ENCODE measurements around the gene PRKCSH.

DNA sequence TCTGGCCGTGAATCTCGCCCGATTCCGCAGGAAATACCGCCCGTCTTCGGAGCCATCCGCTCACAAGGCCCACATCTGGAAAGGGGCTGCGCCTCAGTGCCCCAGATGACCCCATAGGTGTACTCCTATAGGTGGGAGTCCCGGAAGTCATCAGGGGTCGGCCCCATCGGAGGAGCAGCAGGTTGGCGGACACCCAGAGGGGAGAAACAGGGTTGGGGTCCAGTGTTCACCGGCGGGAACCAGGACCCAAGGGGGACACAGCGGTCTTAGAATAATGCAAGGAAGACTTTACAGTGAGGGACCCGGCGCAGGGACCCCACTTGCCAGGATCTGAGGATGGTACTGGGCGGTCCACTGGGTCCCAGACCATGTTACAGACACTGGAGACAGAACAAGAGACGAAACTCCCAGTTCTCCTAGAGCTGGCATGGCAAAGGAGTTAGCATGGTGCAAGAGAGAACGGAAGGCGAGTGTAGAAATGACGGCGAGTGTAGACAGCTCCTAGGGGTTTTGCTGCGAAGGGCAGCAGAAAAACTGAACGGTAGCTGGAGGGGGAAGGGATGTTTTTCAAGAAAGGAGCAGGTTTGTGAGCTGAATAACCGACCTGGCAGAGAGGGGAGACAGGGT, 12.2 kb upstream of the PRKCSH start:
- no peak for TF ChIP-seq CTCF (conservative IDR thresholded peaks at IDR 0.05; ENCODE audit: low read length)
- TF ChIP-seq EZH2phosphoT487 (IDR thresholded peaks at IDR 0.05; ENCODE audit: borderline replicate concordance, low read depth, low read length): no peak
